GM12873 (cell line): ENCODE results near the gene OMD.

Experiments
- TF ChIP-seq, protein P1 (sequence below): IDR thresholded peaks from 2 replicates; pipeline ENCODE4 v1.5.1; 2012; ENCODE audit warnings: low read depth, mild to moderate bottlenecking, moderate library complexity, low read length, control low read depth; ENCODE audit not compliant: insufficient read depth; ENCODE audit errors: missing control alignments

The OMD gene

GRCh38 chr9:92385477-92385876, 38.8 kb downstream of the OMD start:
- TF ChIP-seq, protein P1, sequence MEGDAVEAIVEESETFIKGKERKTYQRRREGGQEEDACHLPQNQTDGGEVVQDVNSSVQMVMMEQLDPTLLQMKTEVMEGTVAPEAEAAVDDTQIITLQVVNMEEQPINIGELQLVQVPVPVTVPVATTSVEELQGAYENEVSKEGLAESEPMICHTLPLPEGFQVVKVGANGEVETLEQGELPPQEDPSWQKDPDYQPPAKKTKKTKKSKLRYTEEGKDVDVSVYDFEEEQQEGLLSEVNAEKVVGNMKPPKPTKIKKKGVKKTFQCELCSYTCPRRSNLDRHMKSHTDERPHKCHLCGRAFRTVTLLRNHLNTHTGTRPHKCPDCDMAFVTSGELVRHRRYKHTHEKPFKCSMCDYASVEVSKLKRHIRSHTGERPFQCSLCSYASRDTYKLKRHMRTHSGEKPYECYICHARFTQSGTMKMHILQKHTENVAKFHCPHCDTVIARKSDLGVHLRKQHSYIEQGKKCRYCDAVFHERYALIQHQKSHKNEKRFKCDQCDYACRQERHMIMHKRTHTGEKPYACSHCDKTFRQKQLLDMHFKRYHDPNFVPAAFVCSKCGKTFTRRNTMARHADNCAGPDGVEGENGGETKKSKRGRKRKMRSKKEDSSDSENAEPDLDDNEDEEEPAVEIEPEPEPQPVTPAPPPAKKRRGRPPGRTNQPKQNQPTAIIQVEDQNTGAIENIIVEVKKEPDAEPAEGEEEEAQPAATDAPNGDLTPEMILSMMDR, result no peak

DNA sequence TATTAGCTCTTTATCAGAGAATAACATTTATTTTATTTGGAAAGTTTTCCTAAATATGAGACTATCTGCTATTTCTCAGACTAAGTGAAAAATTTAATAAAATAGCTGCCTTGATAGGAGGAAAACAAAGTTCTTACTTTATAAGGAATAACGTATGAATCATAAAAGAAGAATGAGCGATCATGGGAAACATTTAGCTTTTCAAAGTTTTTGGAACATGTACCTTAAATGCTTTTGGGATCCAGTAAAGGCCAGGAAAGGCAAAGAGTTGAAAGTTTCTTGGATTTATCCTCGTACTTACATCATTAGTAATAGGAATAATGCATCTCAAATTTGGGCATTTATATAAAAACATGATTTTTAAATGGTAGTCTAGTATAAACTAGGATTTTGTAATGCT, 39.3 kb downstream of the OMD start:
- TF ChIP-seq, protein P1, result no peak

DNA sequence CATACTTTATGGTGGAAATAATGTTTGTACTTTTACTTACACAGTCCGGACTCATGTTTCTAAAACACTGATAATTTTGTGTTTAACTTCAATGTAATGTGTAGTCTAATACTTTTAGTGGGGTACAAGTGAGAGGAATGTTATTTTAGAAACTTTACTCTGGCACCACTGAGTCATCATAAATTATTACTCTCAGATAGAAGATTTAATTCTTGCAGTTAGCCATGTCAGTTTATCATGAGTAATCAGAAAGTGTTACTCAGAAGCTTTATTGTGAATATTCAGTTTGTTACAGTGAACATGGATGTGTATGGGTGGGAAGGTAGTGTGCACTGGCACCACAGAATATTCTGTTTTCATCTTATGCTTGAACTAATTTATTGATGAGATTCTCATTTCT, 39.9 kb downstream of the OMD start:
- TF ChIP-seq, protein P1, result no peak

- TF ChIP-seq, protein P1, result no peak
Measured at GRCh38 chr9:92381775-92382174, 42.5 kb downstream of the OMD start.

DNA sequence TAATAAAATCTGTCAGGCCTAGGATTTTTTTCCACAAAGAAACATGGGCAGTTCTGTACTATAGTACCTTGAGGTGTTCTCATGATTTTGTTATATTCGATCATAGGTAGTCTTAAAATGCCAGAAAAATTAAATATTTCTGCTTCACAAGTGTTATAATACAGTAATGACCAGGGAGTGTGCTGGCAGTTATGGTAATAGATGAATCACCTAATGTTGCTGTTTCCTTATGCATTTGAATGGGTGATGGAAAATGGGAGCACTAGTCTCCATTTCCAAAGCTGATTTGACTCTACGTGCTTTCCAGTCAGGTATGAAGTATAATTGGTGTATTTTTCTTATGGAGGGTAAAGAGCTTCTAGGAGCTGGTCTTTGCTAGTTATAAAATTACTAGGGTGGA, 43.7 kb downstream of the OMD start:
- TF ChIP-seq, protein P1, result no peak

DNA sequence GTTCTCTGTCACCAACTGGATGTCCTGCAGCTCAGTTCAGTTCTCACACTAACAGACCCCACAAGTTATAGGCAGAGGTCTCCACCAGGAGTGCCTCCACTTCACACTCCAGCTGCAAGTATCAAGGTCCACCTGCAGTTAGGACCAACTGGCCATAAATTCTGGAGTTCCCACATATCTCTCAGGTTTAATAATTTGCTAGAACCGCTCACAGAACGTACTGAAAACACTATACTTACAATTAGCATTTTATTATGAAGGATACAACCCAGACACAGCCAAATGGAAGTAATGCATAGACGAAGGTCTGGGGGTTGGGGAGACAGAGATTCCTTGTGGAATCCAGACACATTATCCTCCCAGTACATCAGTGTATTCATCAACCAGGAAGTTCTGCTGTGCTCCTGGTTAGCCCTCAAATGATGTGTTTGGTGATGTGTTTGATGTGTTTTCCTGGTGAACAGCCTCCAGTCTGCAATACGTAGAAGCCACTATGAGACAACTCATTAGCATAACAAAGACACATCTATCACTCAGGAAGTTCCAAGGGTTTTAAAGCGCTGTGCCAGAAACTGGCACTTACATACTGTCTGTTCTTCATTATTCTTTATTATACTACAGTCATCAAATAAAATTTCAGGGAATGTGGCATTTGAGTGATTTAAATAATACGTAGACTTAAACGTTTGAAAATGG, 45.3 kb downstream of the OMD start:
- TF ChIP-seq, protein P1, result no peak

DNA sequence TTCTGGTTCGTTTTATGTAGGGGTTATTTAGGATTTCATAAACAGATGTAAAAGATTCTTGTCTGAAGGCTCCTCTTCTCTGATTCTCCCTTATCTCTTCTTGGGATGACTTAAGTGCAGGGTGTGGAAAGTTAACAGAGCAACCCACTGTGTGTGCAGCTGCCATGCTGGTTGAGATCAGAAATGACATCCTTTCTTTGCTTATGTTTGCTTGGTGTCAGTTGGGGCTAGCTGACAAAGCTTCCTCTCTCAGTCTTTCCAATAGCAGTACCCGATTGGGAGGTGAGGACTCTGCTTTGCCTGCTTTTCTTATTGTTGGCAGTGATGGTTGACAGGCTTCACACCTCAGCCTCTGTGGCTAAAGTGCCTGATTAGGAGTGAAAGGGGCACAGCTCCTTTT, 46.4 kb downstream of the OMD start:
- TF ChIP-seq, protein P1, result no peak

- TF ChIP-seq, protein P1, result no peak
Measured at GRCh38 chr9:92373167-92373566, 51.1 kb downstream of the OMD start.
